Activated naive CD4-positive, alpha-beta T cell treated with anti-CD3 and anti-CD28 coated beads, Interleukin-2, amount 10 ng/mL, durations not matched to agents 7 days and 5 days (primary cell): ENCODE data around the gene C4orf50.
"Not testable (repeated sequence)": the region's sequence is repeated elsewhere in the genome, so short reads cannot be mapped to it uniquely, and the experiment has no call there.

Experiments
- CTCF ChIA-PET: fragments of 350-600 bp; sonication (Branson Sonifier 250); formaldehyde crosslinking; loops from one replicate; lab custom pipeline; 2021; ENCODE audit warnings: antibody characterized with exemption; lab: Charles Lee
- DNase-seq: peaks from one replicate; pipeline ENCODE4 v3.0.0-alpha.2; 2020
- H3K27ac Mint-ChIP-seq: one replicate; pipeline ENCODE4 v1.8.0; 2021; ENCODE audit warnings: mild to moderate bottlenecking, moderate library complexity, mixed read lengths
- H3K27me3 Mint-ChIP-seq: one replicate; pipeline ENCODE4 v1.8.0; 2021; ENCODE audit warnings: mild to moderate bottlenecking, mixed read lengths
- H3K36me3 Mint-ChIP-seq: one replicate; pipeline ENCODE4 v1.8.0; 2021; ENCODE audit warnings: mixed read lengths
- H3K4me1 Mint-ChIP-seq: one replicate; pipeline ENCODE4 v1.8.0; 2021; ENCODE audit warnings: mixed read lengths
- H3K4me3 Mint-ChIP-seq: one replicate; pipeline ENCODE4 v1.8.0; 2021; ENCODE audit warnings: mild to moderate bottlenecking, moderate library complexity, mixed read lengths
- H3K9me3 Mint-ChIP-seq: one replicate; pipeline ENCODE4 v1.8.0; 2021; ENCODE audit warnings: mixed read lengths

C4orf50 gene

GRCh38 chr4:5955856-5956255 is 62.4 kb downstream of the C4orf50 start:
- no peaks in the 10 kb centered on the region for H3K9me3 Mint-ChIP-seq
- CTCF ChIA-PET = no interaction called here
- H3K36me3 Mint-ChIP-seq = no peaks in the 10 kb centered on the region
- no peak overlapping the region for H3K4me3 Mint-ChIP-seq
- no peak overlapping the region for H3K27ac Mint-ChIP-seq
- H3K27me3 Mint-ChIP-seq = no peaks in the 10 kb centered on the region
- H3K4me1 Mint-ChIP-seq = no peaks in the 10 kb centered on the region
- DNase-seq = no peak

DNA sequence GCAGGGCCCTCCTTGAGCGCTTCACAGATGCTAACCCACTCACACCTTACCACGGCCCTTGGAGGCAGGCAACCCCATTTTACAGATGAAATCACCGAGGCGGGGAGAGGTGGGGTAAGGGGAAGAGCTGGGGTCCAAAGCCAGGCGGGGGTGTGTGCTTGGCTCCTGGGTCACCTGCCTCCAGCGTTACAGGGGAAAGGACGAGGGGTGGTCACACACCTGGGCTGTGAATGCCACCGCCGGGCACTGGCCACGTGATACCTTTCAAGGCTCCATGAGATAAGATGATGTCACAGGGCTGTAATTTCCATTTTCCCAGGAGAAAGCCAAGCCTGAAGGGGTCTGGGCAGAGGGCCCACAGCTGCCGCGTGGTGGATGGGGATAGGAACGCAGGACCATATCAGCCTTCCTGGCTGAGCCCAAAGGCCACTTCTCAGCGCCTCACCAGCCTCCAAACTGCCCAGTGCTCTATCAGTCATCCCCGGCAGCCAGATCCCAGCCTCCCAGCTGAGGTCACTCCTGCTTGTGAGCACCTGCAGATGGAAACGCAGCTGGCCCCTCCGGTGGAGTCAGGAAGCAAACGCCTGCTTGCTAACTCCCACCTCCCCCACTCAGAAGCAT is 62.9 kb downstream of the C4orf50 start:
- no peak for DNase-seq
- Mint-ChIP-seq H3K4me3 (no peak overlapping the region), H3K36me3 (no peaks in the 10 kb centered on the region)

DNA sequence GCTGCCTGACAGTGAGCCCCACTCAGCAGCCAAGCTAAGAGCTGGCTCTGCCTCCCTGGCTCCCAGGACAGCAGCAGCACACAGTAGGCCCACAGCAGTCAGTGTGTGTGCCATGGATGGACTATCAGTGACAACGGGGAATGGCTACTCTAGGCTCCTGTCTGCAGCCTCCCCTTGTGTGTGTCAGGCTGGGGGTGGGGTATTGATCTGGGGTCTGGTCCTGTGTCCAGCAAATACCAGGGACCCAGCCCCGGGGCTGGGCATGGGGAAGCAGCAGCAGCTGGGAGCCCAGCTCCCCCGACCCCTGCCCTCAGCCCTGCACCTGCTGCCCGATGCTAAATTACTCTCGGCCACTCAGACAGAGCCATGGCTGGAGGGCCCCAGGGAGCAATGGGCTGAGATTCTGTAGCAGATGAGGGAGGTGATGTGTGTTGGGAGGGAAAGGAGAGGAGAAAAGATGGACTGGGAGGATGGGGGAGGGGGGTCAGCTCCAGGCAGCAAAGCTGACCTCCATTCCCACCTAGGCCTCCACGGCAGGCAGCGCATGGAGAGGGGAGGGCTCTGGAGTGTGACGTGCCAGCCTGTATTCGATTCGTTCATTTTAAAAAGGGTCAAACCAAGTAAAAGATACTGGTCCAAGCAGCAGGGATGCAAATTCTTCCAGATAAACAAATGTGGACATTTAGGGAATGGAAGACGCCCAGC is 64.0 kb downstream of the C4orf50 start:
- CTCF ChIA-PET = no interaction called here
- Mint-ChIP-seq H3K27ac (no peak overlapping the region), H3K36me3 (no peaks in the 10 kb centered on the region), H3K27me3 (no peaks in the 10 kb centered on the region), H3K4me1 (no peaks in the 10 kb centered on the region), H3K4me3 (no peak overlapping the region), H3K9me3 (no peaks in the 10 kb centered on the region)
- DNase-seq = no peak

More for the DNA sequence above, 62.9 kb downstream of the C4orf50 start:
- Mint-ChIP-seq H3K27me3 (no peaks in the 10 kb centered on the region), H3K27ac (no peak overlapping the region), H3K4me1 (no peaks in the 10 kb centered on the region), H3K9me3 (no peaks in the 10 kb centered on the region)
- CTCF ChIA-PET = no interaction called here

DNA sequence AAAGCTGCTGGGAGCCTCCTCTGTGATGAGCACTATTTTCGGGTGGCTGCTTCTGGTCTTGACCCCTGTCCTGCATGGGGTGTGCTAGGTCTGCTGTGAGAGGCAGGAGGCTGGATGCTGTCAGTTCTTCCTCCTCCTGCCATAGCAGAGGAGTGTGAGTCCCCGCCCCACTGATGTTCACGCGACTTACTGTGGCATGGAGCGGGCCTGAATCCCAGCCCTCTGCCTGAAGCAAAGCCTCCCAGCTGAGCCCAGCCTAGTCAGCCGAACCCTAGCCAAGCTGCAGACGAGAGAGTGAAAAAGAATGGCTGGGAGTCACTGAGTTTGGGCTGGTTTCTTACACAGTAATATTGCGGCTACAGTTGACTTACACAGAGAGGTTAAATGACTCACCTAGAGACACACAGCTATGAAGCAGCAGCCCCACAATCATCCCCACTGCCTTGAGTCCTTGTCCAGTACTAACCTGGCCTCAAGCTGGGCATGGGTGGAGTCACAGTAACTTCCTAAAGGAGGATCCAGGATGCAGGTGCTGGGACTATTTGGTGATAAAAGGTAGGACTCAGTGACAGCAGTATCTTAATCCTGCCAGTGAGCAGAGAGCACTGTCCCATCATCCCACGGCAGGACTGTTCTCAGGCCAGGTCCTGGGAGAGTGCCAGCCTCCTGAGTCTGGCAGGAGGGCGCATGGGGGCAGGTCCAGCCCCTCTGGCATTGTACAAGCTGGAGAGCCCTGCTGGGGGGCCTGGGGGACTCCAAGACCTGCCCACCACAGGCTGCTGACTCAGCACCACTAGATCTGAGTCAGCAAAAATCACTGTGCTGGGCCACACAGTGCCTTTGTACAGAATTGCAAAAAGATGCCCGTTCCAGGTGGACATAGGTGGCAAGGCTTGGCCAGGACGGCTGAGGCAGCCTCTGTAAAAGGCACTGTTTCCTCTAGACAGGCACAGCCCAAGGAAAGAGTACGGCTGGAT is 65.0 kb downstream of the C4orf50 start:
- H3K27me3 Mint-ChIP-seq = no peaks in the 10 kb centered on the region
- no peaks in the 10 kb centered on the region for H3K9me3 Mint-ChIP-seq
- H3K4me3 Mint-ChIP-seq = no peak overlapping the region
- no peak for DNase-seq
- CTCF ChIA-PET = no interaction called here
- no peak overlapping the region for H3K27ac Mint-ChIP-seq
- H3K4me1 Mint-ChIP-seq = no peaks in the 10 kb centered on the region
- H3K36me3 Mint-ChIP-seq = no peaks in the 10 kb centered on the region

- Mint-ChIP-seq H3K4me3 (no peak overlapping the region), H3K27ac (no peak overlapping the region), H3K36me3 (no peaks in the 10 kb centered on the region), H3K9me3 (no peaks in the 10 kb centered on the region), H3K4me1 (no peaks in the 10 kb centered on the region), H3K27me3 (no peaks in the 10 kb centered on the region)
- no peak for DNase-seq
- CTCF ChIA-PET = no interaction called here
Observed at GRCh38 chr4:5952286-5952974, 65.8 kb downstream of the C4orf50 start.

DNA sequence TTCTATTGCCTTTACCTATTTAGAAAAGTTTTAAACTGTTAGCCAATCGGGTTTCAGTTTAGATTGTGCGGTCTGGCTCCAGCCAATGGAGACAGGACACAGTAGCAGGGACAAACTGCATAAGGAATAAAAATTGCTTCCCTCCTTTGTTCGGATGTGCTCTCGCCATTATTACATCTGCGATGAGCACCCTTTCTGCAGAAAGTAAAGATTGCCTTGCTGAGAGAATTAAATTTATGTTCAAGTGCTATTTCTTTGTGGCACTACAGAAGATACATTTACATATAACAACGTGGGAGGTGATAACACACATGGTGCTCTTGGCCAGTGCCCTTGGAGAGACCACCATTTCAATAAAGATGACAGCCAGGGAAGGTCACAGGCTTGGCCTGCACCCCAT is 71.6 kb downstream of the C4orf50 start:
- DNase-seq, H3K27me3 Mint-ChIP-seq, H3K4me1 Mint-ChIP-seq, H3K36me3 Mint-ChIP-seq, H3K4me3 Mint-ChIP-seq, H3K27ac Mint-ChIP-seq, CTCF ChIA-PET, H3K9me3 Mint-ChIP-seq: not testable (repeated sequence)

DNA sequence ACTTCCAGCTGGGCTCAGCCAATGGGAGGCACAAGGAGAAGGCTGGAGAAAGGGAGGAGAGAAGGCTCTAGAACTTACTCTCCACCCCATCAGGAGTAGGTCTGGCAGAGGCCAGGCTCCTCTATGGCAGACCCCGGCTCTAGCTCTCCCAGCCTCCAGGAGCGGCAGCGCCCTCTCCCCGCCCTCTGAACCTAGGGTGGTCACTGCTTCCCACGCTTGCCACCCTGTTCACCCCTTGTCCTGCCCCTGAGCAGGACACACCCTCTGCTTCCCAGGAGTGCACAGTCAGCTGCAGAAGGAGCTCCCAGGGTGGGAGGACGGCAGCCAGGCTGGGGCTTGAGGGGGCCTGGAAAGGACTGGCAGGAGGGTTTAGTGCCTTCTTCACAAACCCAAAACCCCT is 72.3 kb downstream of the C4orf50 start:
- H3K36me3 Mint-ChIP-seq = no peaks in the 10 kb centered on the region
- peaks cover 7% of the 10 kb centered on the region for H3K27me3 Mint-ChIP-seq
- H3K27ac Mint-ChIP-seq = no peak overlapping the region
- DNase-seq = no peak
- peaks cover 2% of the 10 kb centered on the region for H3K9me3 Mint-ChIP-seq
- no peaks in the 10 kb centered on the region for H3K4me1 Mint-ChIP-seq
- CTCF ChIA-PET = no interaction called here
- no peak overlapping the region for H3K4me3 Mint-ChIP-seq

DNA sequence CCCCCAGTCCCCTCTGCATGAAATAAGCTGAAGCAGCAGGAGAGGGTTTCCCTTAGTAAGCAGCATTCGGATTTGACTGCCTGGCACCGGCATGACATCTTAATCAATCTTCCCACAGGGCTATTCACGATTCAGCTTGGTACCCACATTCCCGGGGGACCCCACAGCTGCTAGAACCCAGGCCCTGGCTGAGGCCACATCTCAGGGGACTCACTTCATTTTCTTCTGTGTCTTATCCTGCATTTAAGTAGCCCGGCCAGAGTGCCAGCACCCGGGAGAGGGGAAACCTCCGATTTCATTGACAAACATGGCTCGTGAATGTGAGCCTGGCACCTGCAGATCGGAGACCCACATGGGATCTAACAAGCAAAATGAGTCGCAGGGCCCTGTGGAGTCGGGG is 73.1 kb downstream of the C4orf50 start:
- DNase-seq = no peak
- CTCF ChIA-PET = no interaction called here
- H3K27me3 Mint-ChIP-seq = peaks cover 7% of the 10 kb centered on the region
- no peaks in the 10 kb centered on the region for H3K4me1 Mint-ChIP-seq
- H3K4me3 Mint-ChIP-seq = no peak overlapping the region
- H3K9me3 Mint-ChIP-seq = peaks cover 2% of the 10 kb centered on the region
- H3K36me3 Mint-ChIP-seq = no peaks in the 10 kb centered on the region
- H3K27ac Mint-ChIP-seq = no peak overlapping the region

GRCh38 chr4:5943561-5943960 is 74.7 kb downstream of the C4orf50 start:
- no peaks in the 10 kb centered on the region for H3K4me1 Mint-ChIP-seq
- peaks cover 2% of the 10 kb centered on the region for H3K9me3 Mint-ChIP-seq
- no peak overlapping the region for H3K4me3 Mint-ChIP-seq
- no peak for DNase-seq
- CTCF ChIA-PET = no interaction called here
- no peaks in the 10 kb centered on the region for H3K36me3 Mint-ChIP-seq
- no peak overlapping the region for H3K27ac Mint-ChIP-seq
- peaks cover 10% of the 10 kb centered on the region for H3K27me3 Mint-ChIP-seq

GRCh38 chr4:5942947-5943346 is 75.3 kb downstream of the C4orf50 start:
- Mint-ChIP-seq H3K4me1 (no peaks in the 10 kb centered on the region), H3K27ac (no peak overlapping the region), H3K27me3 (peaks cover 10% of the 10 kb centered on the region), H3K36me3 (no peaks in the 10 kb centered on the region), H3K9me3 (peaks cover 2% of the 10 kb centered on the region), H3K4me3 (no peak overlapping the region)
- CTCF ChIA-PET = no interaction called here
- no peak for DNase-seq

- Mint-ChIP-seq H3K27ac (no peak overlapping the region), H3K9me3 (no peaks in the 10 kb centered on the region), H3K27me3 (peaks cover 10% of the 10 kb centered on the region), H3K4me3 (no peak overlapping the region), H3K36me3 (no peaks in the 10 kb centered on the region), H3K4me1 (no peaks in the 10 kb centered on the region)
- CTCF ChIA-PET = no interaction called here
- DNase-seq = no peak
Observed at GRCh38 chr4:5941601-5942000, 76.6 kb downstream of the C4orf50 start.

DNA sequence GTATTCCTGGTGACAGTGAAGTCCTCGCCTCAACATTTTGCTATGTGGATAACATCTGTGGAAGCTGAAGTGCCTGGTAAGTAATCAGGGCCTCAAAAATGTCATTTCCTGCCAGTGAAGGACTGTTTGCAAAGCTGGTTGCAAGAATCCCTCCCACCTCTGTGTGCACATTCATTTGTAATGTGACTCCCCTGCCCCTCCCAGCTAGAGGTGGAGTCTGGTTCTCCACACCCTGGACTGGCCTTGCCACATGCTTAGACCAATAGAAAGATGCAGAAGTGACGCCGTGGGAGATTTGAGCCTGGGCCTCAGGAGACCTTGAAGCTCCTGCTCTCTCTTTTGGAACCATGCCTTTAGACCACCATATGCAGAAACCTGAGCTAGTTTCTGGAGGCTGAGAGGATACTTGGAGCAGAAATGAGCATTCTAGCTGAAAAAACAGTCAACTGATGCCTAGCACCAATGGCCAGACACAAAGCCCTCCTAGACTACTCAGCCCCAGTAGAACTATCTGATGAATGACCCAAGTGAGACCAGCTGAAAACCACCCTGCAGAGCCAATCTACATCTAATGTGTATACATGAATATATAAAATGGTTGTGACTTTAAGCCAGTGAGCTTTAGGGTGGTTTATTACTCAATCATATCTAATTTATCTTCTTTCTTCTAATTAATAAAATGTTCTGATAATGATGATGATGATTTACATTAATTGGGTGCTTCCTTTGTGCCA is 77.6 kb downstream of the C4orf50 start:
- no peak overlapping the region for H3K27ac Mint-ChIP-seq
- no peaks in the 10 kb centered on the region for H3K4me1 Mint-ChIP-seq
- H3K9me3 Mint-ChIP-seq = no peaks in the 10 kb centered on the region
- DNase-seq = no peak
- H3K36me3 Mint-ChIP-seq = no peaks in the 10 kb centered on the region
- H3K4me3 Mint-ChIP-seq = no peak overlapping the region
- H3K27me3 Mint-ChIP-seq = peaks cover 10% of the 10 kb centered on the region
- CTCF ChIA-PET = no interaction called here

- Mint-ChIP-seq H3K27me3 (no peaks in the 10 kb centered on the region), H3K9me3 (no peaks in the 10 kb centered on the region), H3K36me3 (no peaks in the 10 kb centered on the region), H3K4me1 (no peaks in the 10 kb centered on the region), H3K27ac (no peak overlapping the region), H3K4me3 (no peak overlapping the region)
- no peak for DNase-seq
- CTCF ChIA-PET = interaction anchor here (1.2 kb wide), 1 partner anchor 31 kb away, joined by 3 read pairs; no protein-coding TSS in a partner anchor
Observed at GRCh38 chr4:5933996-5934831, 84.0 kb downstream of the C4orf50 start.
